ENCODE data around the gene USP15. TPM values are rescaled to one million over a fixed set of nuclear protein-coding genes. Genes with fewer than 3 reads are reported as not detected.

The USP15 gene
- total RNA-seq, 1 donor from 2014 or later, result 168 TPM

DNA sequence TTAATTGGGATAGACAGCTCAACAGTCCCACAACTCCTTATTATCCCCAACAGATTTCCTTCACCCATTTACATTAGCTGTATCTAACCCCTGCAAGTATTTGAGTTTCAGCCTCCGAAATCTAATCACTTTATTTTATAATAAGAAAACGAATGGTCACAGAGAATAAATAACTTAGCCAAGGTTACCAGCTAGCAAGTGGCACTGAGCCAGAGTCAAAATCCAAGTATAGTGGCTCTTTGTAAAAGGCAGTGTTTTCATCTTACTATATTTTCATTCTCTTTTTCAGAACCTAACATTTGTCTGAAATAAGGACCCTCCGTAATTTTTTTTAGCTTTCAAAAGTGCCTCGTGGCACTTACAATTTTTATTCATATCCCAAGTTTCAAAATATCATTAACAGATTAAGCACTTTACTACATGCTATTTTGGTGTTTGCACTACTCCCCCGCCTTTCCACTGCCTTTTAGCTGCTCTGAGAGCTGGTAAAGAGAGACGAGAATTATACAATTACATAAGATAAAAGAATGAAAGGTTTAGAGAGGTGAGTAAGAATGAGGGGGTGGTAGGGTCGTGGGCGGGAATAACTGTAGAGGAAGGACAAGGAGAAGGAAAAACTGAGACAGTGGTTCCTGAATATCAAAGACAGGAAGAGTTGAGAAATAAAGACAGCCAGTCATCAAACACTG, 3.7 kb upstream of the USP15 start:
- intact Hi-C loops (cut with micrococcal nuclease), result loop anchor here (10.0 kb wide), 1 partner anchor 1968 kb away; the partner anchor contains the start of gene KICS2

DNA sequence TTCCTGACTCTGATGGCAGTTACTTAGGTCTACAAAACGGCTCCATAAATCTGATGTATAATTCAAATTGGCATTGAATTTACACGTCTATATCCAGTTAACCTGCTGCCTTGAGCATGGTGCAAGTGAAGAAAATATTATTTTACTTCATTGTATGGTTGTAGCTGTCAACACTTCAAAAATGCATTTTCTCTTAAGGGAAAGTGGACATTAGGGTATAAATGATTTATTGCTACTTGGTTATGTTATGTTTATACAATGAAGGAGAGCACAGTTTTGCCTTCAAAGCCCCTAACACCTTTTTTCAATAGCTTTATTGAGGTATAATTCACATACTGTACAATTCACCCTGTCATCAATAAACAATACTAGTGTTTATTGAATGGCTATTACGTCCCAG, 2.0 kb upstream of the USP15 start:
- intact Hi-C loops (cut with micrococcal nuclease), result loop anchor here (2.0 to 10.0 kb wide), 2 partner anchors 47 to 1967 kb away; partner anchors contain the start of gene KICS2

DNA sequence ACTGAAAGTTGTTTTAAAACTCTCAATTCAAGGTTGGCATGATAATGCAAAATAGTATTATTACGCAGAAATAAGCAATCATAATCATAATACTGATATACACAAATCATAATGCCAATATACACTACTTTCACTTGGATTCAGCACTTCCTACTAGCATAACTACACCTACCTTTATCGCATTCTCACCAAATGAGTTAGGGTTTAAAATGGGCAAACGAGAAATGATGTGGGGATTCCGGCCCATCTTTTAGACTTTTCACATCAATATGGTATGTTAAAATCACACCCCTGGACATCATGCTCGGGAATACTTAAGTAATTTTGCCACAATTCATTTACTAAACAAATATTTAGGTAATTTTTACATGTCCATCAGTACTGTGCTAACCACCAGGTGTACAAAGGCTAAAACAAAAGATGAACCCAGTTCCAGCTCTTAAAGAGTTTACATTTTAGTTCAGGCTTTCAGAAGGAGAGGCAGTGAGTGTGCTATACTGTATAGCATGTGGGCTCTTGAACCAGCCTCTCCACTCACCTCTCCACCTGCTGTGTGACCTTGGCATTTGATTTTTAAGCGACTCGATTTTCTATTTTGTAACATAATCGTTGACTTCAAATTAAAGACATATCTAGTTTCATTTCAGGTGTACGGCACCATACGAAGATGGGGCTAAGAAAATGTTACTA, 1.1 kb upstream of the USP15 start:
- intact Hi-C loops (cut with micrococcal nuclease), result loop anchor here (1.0 to 10.0 kb wide), 4 partner anchors 8 to 1966 kb away; partner anchors contain the start of gene KICS2

- intact Hi-C loops (cut with micrococcal nuclease), result loop anchor here (1.0 to 10.0 kb wide), 4 partner anchors 8 to 1965 kb away; partner anchors contain the start of gene KICS2
These were observed 592 bp upstream of the USP15 start for GRCh38 chr12:62259631-62259992.

DNA sequence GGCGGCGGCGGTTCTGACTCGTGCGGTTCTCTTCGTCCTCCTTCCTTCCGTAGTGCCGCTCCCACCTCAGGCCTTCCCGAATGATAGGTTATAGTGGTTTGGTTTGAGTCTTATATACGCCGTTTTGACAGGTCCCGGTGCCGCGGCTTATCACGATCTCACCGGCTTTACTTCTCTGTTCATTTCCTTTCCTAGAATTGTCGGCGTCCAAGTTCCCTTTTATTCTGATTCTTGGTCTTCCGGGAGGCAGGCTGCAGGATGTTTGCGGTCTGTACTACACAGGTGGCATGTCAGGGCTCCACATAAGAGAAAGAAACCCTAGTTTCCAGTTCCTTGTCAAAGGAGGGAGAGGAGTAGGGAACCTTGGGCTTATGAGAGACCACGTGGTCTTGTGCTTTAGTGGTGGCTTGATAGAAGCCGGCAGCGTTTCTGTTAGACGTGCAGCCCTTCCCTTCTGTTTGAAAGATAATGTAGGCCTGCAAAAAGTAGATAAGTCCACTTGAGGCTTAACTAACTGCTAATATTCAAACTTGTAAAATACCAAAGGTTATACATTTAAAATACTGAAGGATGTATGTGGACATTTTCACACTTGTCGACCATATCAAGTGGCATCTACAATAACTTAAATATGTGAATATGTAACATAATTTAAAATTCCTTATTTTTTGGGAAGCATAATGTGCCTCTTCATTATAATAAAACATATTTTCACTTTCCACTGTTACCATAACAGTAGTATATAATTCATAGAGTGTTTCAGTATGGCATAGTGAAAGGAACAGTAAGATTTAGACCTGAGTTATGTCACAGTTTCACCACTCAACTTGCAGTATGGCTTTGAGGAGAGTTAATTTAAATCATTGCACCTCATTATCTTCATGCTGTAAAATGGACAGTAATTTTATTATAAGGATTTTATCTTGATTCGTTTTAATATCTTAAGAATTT, 804 bp downstream of the USP15 start:
- intact Hi-C loops (cut with micrococcal nuclease), result loop anchor here (1.0 to 5.0 kb wide), 6 partner anchors 36 to 1521 kb away; partner anchors contain the start of gene MON2

- intact Hi-C loops (cut with micrococcal nuclease), result loop anchor here (5.0 kb wide), 4 partner anchors 35 to 1520 kb away; no protein-coding TSS in a partner anchor
These were observed 1.8 kb downstream of the USP15 start for GRCh38 chr12:62261876-62262517.

DNA sequence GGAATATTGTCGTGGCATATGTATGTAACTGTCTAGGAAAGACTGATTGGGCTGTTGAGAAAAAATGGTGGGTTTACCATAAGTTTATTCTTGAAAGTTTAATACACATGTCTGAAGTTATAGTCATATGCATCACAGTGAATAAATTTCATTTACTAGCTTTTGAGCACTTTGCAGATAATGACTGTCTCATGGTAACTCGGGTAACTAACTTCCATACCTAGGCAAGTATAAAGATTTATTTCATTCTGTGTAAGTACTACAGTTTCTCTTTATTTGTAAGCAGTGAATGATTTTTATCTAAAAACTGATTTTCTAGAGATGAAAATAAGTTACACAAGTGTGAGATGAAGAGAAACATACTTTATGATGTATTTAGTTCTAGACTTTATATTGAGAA, 3.0 kb downstream of the USP15 start:
- intact Hi-C loops (cut with micrococcal nuclease), result loop anchor here (5.0 kb wide), 4 partner anchors 34 to 1519 kb away; no protein-coding TSS in a partner anchor

GRCh38 chr12:62263966-62264365, 3.8 kb downstream of the USP15 start:
- intact Hi-C loops (cut with micrococcal nuclease), result loop anchor here (1.0 to 5.0 kb wide), 5 partner anchors 9 to 1518 kb away; no protein-coding TSS in a partner anchor

GRCh38 chr12:62264706-62265105, 4.5 kb downstream of the USP15 start:
- intact Hi-C loops (cut with micrococcal nuclease), result loop anchor here (1.0 to 5.0 kb wide), 5 partner anchors 9 to 1518 kb away; no protein-coding TSS in a partner anchor

DNA sequence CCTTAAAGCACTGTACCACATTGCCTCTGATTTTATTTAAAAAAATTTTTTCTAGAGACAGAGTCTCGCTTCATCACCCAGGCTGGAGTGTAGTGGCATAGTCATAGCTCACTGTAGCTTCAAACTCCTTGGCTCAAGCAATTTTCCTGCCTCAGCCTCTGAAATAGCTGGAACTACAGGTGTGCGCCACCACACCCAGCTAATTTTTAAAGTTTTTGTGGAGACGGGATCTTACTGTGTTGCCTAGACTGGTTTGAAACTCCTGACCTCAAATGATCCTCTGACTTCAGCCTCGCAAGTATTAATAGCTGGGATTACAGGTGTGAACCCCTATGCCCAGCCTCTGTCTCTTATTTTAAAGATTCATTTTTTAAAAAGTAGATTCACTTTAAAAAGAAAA, 5.3 kb downstream of the USP15 start:
- intact Hi-C loops (cut with micrococcal nuclease), result no loop called here

DNA sequence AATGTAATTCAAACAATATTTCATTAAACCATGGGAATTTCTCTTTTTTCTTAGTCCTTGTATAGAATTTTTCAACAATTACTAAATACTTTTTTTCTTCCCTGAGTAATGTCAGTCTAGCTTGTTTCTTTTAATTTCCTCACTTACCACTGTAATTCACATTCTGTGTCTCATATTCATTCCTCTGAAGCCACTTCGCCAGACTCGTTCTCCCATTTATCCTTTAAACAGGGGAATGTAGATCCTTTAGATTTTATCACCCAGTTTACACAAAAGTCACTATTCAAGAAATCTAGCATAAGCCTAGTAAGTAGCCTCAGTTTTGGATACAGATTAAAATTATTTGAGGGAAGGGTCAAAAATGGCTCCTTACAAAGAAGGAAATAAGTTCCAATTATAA, 6.8 kb downstream of the USP15 start:
- intact Hi-C loops (cut with micrococcal nuclease), result loop anchor here (2.0 kb wide), 1 partner anchor 14 kb away; no protein-coding TSS in a partner anchor

DNA sequence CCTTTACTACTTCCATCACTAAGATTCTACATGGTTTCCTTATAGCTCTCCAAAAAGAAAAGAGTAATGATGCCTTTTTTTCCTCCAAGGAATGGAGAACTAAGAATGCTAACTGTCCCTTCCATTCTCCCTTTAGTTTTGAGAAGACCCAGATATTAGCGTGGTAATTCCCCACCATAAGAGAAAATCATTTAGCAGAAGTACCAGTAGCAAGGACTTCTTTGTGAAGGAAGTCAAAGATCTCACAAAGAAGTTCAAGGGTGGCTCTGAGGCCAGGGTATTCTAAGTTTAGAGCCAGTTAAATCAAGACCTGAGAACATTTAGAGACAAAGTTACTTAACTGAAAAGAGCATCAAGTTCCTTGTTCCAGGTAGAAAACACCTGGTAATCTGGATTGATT, 7.3 kb downstream of the USP15 start:
- intact Hi-C loops (cut with micrococcal nuclease), result loop anchor here (2.0 kb wide), 1 partner anchor 13 kb away; no protein-coding TSS in a partner anchor

DNA sequence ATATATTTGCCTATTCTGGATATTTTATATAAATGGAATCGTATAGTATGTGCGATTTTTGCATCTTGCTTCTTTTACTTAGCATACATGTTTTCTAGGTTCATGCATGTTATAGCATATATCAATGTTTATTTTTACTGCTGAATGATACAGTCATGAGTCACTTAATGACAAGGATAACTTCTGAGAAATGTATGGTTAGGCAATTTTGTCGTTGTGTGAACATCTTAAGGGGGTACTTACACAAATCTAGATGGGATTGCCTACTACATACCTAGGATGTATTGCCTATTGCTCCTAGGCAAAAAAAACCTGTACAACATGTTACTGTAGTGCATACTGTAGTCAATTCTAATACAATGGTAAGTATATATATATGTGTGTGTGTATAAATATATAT, 8.8 kb downstream of the USP15 start:
- intact Hi-C loops (cut with micrococcal nuclease), result no loop called here

GRCh38 chr12:62269464-62270228, 9.4 kb downstream of the USP15 start:
- intact Hi-C loops (cut with micrococcal nuclease), result no loop called here

DNA sequence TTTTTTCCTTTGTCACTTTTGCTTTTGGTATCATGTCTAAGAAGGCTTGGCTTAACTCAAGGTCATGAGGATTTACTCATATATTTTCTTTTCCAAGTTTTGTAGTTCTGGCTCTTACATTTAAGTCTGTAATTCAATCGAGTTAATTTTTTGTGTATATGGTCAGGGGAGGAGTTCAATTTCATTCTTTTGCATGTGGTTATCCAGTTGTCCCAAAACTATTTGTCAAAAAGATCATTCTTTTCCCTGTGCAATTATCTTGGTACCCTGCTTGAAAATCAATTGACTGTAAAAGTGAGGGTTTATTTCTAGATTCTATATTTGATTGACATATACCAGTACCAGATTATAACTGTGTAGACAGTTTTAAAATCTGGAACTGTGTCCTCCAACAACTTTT, 10.2 kb downstream of the USP15 start:
- intact Hi-C loops (cut with micrococcal nuclease), result no loop called here

- intact Hi-C loops (cut with micrococcal nuclease), result no loop called here
These were observed 10.7 kb downstream of the USP15 start for GRCh38 chr12:62270872-62271271.

DNA sequence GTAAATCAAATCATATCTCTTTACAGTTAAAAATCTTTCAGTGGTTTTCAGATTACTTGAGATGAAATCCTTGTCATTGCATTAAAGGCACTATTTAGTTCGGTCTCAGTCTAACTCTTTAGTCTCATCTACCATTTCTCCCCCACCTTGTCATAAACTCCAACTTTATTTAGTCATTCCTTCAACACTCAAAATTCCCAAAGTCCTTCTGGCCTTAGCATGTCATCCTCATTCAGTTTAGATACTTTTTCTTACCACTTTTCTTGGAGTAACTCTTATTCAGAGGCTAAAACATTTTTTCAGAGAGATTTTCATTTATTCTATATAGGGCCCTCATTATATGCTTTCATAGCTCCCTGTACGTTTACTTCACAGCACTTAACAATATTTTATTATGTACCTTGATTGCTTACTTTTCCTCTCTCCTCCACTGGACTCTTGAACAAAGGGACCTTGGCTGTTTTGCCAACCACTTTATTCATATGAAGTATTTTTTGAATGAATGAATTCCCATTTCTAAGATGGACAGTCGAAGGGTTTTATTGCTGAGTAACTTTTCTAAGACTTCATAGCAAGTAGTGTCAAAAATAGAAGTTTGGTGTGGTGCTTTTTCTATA, 12.8 kb downstream of the USP15 start:
- intact Hi-C loops (cut with micrococcal nuclease), result loop anchor here (1.0 kb wide), 1 partner anchor 9 kb away; no protein-coding TSS in a partner anchor

GRCh38 chr12:62273724-62274380, 13.6 kb downstream of the USP15 start:
- intact Hi-C loops (cut with micrococcal nuclease), result loop anchor here (1.0 kb wide), 1 partner anchor 10 kb away; no protein-coding TSS in a partner anchor

DNA sequence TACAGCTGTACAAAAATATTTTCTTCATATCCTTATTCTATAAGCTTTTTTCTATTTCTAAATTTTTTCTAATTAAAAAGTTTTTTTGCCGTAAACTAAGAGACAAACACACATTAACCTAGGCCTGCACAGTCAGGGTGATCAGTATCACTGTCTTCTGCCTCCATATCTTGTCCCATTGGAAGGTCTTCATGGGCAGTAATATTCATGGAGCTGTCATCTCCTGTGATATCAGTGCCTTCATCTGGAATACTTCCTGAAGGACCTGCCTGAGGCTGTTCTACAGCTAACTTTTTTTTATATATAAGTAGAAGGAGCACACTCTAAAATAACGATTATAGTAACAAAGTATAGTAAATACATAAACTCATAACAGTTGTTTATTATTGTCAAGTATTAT, 17.8 kb downstream of the USP15 start:
- intact Hi-C loops (cut with micrococcal nuclease), result no loop called here
